Fibroblast of skin of back (primary cell): Measurements from ENCODE around the gene CLCNKA.
"Not testable (repeated sequence)": the region's sequence is repeated elsewhere in the genome, so short reads cannot be mapped to it uniquely, and the experiment has no call there.

Experiments
- DNase-seq: peaks from one replicate; pipeline ENCODE4 v3.0.0-alpha.2; 2013

Gene CLCNKA

DNA sequence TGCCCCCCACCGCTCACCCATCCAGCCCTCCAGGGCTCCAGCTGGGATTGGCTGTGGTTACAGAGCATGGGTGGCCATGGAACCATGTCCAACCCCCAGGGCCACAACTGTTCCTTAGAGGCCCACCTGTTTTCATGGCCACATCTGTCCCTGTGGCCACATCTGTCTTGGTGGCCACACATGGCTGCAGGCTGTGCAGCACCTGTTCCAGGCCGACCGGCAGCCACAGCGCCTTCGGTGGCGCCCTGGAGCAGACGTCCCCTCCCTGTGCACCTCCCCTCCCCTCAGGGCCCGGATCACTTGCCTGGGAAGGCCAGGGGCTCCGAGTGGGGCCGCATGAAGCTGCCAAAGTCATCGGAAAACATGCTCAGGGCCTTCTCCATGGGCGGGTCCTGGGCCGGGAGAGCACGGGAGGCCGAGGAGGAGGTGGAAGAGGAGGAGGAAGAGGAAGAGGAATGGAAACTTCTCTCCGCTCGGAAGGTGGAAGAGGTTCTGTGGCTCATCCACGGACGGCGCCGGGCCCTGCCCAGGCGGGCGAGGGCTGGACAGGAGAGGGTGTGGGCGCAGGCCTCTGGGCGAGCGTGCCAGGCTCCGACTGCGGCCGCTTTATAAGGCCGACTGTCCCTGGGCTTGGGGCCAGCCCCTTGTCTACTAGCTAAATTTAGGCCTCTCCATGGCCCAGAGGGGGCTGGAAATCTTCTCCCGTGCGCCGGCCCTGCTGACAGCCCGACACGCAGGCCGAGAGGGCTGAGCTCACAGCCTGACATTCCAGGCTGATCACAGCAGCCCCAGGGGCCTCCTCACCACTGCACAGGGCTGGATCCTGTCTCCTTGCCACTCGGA lies 4.2 kb upstream of the CLCNKA start, which contains the start of gene HSPB7:
HSPB7 (minus strand) TSS at position 583 of the 843 bp plus-strand sequence; CDS start at position 503, 80 bp downstream.
- peak; percentile 85 for DNase-seq

DNA sequence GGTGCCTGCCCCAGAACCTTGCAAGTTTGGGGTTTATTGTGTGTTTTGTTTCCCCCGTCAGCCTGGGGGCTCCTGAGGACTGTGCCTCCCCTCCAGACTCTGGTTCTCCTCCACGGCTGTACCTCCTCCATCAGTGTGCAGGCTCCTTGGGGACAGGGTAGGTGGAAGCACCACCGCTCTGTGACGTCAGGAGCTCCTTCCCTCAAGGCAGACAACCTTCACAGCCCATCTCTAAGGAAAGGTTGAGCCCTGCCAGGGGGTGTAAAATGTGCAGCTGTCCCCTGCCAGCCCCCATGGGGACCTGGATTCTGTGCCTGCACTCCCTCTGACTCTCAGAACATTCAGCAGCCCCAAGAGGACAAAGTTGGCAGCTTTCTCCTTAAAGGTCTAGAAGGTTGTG lies 3.5 kb upstream of the CLCNKA start:
- DNase-seq, result no peak

DNA sequence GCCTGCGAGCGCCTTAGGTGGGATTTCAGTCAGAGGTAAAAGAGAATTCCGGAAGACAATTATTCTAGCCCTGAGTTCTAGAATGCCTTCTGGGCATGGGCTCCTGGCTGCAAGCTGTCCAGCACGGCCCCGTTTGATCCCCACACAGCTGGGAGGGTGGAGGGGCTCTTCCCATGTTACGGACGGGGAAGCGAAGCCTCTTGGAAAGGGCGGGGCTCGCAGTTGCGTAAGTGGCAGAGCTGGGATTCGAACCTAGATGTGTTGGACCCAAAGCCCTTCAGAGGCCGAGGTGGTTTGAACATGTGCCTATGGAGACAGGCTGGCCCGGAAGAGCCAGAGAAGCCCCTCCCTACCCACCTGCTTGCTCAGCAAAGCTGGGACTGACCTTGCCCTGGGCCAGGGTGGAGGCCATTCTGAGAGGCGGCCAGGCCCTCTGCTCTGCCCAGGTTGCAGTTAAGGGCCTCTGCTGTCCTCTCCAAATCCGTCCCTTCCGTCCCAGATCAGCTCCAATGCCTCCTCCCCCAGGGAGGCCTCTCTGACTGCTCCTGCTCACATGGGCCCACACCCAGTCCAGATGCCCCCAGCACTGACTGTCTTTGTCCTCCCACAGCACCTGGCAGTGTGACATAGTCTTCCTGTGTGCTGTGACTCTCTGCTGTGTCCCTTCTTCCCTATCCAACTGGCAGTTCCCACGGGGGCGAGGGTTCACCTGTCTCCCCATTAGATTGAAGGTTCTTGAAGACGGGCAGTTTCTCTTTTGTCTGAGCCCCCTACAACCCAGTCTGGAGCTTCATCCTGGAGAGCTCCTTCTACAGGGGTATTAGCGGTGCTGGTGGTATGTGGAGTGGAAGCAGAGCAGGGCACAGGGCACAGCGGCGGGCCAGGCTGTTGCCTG lies 2.8 kb upstream of the CLCNKA start:
- no peak for DNase-seq

DNA sequence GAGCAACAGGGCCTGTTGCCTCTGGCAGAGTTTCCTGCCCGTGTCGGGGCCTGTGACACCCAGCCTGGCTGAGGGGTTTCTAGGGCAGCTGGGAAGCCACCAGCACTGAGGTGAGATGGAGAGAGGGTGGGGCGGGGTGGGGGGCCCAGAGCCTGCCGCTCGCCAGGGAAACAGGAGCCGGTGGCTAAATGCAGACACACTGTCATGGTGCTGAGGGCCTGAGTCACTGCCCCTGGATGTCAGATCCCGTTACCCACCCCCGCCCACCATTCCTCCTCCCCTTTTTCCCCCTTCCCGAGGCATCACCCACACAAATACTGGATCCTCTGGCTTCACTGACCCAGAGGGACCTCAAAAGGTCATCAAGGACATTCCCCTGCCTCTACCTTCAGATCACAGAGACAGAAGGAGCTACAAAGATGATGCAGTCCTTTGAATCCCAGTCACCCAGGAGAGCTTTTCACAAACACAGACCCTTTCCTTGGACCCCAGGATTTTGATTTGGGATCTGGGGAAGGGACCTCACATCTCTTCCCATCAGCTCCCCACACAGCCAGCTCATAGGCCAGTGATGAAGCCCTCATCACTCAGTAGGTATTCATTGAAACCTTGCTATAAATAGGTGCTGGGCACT lies 2.1 kb upstream of the CLCNKA start:
- DNase-seq, result peak; percentile 78

DNA sequence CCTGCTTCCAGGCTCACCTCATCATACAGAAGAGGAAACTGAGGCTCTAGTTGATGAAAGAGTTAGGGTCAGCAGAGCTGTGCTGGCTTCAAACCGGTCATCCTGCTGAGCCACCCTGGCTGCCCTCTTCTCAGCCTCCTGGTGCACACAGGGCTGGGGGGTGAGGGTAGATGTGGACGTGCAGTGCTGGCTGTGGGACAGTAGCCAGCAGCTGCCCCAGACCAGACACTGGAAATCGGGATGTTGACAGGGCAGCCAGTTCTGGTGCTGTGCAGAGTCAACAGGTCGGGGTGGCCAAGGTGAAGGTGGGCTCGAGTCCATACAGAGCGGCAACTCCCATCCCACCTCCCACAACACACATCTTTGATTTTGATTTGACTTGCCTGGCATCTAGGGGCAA lies 1.5 kb upstream of the CLCNKA start:
- DNase-seq, result no peak

DNA sequence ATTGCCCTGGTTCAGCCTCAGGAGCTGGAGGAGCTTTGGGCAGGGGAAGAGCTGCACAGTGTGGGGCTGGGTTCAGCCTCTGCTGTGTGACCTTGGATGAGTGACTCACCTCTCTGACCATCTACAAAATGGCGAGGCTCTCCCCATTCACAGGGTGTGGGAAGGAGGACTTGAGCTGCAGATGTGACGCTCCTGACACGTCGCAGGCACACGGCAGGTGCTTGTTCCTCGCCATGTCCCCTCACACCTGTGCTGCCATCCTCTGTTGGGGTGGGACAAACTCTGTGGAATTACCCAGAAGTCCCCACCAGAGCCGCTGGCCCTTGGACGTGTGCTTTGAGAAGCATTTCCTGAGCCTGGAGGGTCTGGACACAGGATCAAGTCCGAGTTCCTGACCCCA lies 958 bp upstream of the CLCNKA start:
- DNase-seq, result not testable (repeated sequence)

DNA sequence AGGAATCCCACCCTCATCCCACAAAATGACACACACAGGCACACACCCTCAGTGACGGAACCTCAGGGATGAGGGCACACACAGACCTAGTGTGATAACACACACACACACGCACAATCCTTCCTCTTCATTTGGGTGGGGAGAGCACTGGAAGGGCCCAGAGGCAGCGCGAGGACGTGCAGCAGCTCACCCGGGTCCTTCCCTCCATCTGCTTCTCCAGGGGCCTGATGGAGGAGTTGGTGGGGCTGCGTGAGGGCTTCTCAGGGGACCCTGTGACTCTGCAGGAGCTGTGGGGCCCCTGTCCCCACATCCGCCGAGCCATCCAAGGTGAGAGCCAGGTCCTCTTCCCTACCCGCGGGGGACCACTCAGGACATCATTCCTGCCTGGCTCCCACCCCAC lies 557 bp downstream of the CLCNKA start:
- DNase-seq, result no peak

GRCh38 chr1:16023050-16023653 lies 1.3 kb downstream of the CLCNKA start:
- DNase-seq, result no peak

GRCh38 chr1:16026302-16026701 lies 4.5 kb downstream of the CLCNKA start:
- not testable (repeated sequence) for DNase-seq

GRCh38 chr1:16026723-16027484 lies 5.1 kb downstream of the CLCNKA start:
- no peak for DNase-seq

- DNase-seq, result no peak
Measured at GRCh38 chr1:16028237-16029002, 6.6 kb downstream of the CLCNKA start.

- DNase-seq, result not testable (repeated sequence)
Measured at GRCh38 chr1:16029003-16029268, 7.1 kb downstream of the CLCNKA start.

- no peak for DNase-seq
Measured at GRCh38 chr1:16029288-16029687, 7.5 kb downstream of the CLCNKA start.

DNA sequence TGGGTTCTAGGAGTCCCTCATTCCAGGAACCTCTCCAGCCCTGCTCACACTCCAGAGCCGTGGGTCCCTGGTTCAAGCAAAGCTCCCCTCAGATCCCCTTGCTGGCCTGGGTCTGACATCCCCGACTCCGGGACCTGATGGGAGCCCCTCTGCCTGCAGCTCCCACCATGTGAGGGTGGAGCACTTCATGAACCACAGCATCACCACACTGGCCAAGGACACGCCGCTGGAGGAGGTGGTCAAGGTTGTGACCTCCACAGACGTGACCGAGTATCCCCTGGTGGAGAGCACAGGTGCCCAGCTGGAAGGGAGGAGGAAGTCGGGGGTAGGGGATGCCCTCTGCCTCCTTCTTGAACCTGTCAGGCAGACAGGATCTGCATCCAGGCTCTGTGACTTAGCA lies 9.7 kb downstream of the CLCNKA start:
- no peak for DNase-seq

- DNase-seq, result peak; percentile 85
Measured at GRCh38 chr1:16032388-16033102, 10.7 kb downstream of the CLCNKA start.

DNA sequence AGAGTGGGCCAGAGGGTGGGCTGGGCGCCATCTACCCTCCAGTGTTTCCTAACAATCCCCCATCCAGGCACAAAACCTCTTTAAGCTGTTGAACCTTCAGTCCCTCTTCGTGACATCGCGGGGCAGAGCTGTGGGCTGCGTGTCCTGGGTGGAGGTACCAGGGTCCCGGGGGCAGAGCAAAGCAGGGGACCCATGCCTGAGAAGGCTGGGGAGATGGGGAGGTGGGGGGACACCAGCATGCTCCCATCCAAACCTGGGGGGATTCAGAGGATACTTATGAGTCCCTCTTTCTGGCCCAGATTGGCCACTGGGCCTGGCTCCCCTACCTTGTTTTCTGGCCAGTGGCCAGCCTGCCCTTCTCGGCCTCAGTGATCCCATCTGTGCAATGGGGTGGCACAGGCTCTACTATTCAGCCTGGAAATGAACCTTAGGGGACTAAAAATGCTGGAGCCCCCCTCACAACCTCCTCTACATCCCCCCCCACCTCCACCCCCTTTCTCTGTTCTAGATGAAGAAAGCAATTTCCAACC lies 11.3 kb downstream of the CLCNKA start:
- DNase-seq, result not testable (repeated sequence)

DNA sequence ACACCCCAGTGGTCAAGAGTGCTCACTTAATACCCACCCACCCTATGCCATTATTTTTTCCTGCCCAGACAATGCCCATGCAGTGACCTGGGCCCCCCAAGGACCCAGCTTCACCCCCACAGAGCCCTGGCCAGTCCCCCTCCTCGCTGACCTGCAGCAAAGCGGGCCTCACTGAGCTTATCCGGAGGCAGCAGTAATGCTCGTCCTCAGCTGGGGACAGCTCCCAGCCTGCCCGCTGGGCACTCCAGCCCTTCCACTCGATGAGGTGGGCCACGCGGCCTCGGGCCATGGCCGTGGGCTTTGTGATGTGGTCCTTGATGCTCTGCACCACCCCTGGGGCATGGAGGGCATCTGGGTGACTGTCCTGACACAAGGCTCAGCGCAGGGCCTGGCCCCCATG lies 14.6 kb downstream of the CLCNKA start:
- not testable (repeated sequence) for DNase-seq

DNA sequence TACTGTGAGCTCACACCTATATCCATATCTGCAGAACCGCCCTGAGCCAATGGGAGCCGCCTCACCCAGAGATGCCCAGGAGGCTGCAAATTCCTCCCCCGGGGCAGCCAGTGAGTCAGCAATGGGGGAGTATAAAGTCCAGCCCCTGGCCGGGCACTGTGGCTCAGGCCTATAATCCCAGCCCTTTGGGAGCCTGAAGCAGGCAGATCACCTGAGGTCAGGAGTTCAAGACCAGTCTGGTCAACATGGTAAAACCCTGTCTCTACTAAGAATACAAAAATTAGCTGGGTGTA lies 16.7 kb downstream of the CLCNKA start:
- DNase-seq, result no peak

DNA sequence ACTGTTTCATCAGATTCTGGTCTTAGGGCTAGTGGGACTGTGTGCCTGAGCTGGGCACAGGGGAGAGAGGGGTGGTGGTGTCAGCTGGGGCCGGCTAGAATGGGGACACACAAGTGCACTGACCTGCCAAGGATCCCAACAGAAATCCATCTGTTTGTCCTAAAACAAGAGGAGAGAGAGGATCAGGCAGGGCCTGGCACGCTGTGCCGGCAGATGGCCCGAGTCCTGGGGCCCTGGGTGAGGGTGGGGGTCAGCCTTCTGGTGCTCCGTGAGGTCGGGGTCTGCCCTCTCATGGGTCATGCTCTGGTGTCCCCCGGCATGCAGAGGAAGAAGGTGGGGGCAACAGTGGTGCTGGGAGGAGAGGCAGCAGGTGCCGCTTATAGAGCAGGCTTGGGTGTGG lies 18.0 kb downstream of the CLCNKA start:
- not testable (repeated sequence) for DNase-seq

DNA sequence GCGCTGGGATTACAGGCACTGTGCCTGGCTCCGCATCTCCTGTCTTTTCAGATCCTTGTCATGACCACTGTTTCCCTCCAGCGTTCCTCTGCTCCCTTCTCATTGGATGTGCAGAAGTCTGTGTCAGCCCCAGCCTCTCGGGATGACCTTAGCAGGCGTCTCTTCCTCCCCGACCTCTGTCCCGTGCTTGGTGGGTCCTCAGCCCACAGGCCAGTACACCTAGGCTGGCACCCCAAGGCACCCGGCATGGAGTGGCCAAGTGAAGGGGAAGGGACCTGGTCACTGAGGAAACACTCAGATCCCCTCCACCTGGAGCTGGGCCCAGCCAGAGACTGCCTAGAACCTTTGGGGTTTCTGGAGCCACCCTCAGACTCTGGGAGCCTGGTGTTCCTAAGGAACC lies 19.4 kb downstream of the CLCNKA start:
- no peak for DNase-seq

- no peak for DNase-seq
Measured at GRCh38 chr1:16042096-16042495, 20.3 kb downstream of the CLCNKA start.
